Activated effector memory CD4-positive, alpha-beta T cell treated with anti-CD3 and anti-CD28 coated beads, Interleukin-2, amount 50 U/mL, for 16 hours (primary cell): Measurements from ENCODE around the gene CCL26.
"Not testable (repeated sequence)": the region's sequence is repeated elsewhere in the genome, so short reads cannot be mapped to it uniquely, and the experiment has no call there.

Source experiments
- DNase-seq: peaks from one replicate; pipeline ENCODE4 v3.0.0-alpha.2; 2020

Gene CCL26

GRCh38 chr7:75772081-75773077 is at the start of gene CCL26:
CCL26 (minus strand) TSS chr7:75772211; CDS start chr7:75772176, 35 bp downstream.
- no peak for DNase-seq

GRCh38 chr7:75820688-75821087 is 48.7 kb upstream of the CCL26 start:
- DNase-seq = no peak

- DNase-seq = no peak
Measured at GRCh38 chr7:75819711-75820110, 47.7 kb upstream of the CCL26 start.

- DNase-seq = no peak
Measured at GRCh38 chr7:75818472-75818871, 46.5 kb upstream of the CCL26 start.

- no peak for DNase-seq
Measured at GRCh38 chr7:75817116-75817515, 45.1 kb upstream of the CCL26 start.

- no peak for DNase-seq
Measured at GRCh38 chr7:75815418-75816064, 43.5 kb upstream of the CCL26 start.

DNA sequence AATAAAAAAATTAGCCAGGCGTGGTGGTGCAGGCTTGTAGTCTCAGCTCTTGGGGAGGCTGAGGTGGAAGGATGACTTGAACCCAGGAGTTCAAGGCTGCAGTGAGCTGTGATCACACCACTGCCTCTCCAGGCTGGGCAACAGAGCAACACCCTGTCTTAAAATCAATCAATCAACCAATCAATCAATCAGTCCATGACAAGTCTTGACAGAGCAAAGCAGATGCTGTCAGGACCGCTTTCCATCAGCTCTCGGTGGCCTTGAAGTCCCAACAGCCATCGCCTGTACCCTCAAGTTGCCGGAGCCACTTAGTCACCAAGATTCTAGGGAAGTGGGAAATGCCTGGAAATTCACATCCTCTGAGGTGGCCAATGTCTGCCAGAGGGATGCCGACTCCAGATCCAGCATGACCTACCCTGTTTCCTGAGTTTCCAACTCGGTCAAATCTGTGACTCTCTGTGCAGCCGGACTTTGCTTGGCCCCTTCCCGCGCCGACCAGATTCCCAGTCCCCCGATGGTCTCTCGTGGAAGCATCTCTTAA is 42.5 kb upstream of the CCL26 start:
- no peak for DNase-seq

GRCh38 chr7:75813781-75814236 is 41.8 kb upstream of the CCL26 start, which contains the start of gene CCL24:
CCL24 (minus strand) TSS chr7:75813806; CDS start chr7:75813715, 91 bp downstream.
- DNase-seq = no peak

DNA sequence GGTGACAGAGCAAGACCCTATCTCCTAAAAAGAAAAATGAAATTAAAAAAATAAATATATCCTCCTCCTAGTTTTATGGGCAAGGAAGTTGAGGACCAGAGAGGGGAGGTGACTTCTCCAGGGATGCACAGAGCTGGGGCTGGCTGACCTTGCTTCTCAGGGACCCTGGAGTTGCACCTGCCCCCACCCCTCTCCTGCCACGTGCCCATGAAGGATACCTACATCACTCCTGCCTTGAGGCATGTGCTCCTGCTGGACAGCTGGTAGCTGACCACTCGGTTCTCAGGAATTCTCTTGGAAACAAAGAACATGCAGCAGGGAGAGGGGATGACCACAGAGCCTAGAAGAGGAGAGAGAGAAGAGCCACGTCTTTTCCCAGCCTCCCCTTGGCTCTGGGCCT is 41.1 kb upstream of the CCL26 start:
- no peak for DNase-seq

DNA sequence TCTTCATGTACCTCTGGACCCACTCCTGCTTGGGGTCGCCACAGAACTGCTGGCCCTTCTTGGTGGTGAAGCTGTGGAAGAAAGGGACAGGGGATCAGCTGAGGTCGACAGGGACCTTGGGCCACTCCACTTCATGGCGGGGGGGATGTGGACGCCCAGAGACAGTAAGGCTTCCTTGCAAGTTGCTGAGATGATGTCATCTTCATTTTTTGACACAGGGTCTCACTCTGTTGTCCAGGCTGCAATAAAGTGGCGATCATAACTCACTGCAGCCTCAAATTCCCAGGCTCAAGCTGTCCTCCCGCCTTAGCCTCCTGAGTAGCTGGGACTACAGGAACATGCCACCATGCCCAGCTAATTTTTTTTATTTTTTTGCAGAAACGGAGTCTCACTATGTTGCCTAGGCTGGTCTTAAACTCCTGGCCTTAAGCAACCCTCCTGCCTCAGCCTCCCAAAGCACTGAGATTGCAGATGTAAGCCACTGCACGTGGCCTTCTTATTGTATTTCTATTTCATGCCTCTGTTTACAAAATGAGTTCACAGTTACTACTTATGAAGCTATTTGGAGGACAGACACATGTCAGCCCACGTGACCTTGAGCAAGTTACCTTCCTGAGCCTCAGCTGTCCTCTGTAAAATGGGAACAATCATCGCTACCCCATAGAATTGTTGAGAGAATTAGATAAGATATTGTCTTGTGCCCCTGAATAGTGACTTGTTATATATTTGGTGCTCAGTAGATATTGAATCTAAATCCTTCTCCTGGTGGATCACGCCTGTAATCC is 40.1 kb upstream of the CCL26 start:
- DNase-seq = no peak

GRCh38 chr7:75809396-75809795 is 37.4 kb upstream of the CCL26 start:
- no peak for DNase-seq

DNA sequence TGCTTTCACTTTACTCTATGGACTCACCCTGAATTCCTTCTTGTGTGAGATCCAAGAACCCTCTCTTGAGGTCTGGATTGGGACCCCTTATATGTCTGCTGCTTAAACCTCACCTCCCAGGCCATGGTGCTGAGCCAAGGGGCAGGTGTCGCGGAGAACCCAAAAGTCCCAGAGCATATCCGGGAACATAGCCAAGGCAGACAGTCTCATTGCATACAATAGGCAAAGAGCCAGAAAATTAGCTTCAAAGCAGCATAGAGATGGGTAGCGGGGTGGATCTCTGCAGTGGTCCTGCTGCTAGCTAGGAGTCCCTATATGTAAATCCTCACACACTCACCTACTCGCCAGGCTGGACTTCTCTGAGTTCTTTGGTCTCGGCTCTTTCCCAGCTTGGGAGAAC is 36.1 kb upstream of the CCL26 start:
- DNase-seq = no peak

- no peak for DNase-seq
Measured at GRCh38 chr7:75807452-75807851, 35.4 kb upstream of the CCL26 start.

- no peak for DNase-seq
Measured at GRCh38 chr7:75806560-75807307, 34.7 kb upstream of the CCL26 start.

- DNase-seq = no peak
Measured at GRCh38 chr7:75804705-75805104, 32.7 kb upstream of the CCL26 start.

DNA sequence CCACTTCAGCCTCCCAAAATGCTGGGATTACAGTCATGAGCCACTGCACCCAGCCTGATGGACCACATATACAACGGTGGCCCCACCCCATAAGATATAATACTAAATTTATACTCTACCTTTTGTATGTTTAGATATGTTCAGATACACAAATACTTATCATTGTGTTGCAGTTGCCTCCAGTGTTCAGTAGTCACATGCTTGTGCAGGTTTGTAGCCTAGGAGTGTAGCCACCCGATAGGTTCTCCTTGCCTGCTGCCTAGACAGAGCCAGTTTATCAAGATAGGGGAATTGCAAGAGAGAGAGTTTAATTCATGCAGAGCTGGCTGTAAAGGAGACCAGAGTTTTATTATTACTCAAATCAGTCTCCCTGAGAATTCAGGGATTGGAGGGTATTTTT is 32.0 kb upstream of the CCL26 start:
- no peak for DNase-seq

- no peak for DNase-seq
Measured at GRCh38 chr7:75802552-75802821, 30.5 kb upstream of the CCL26 start.

DNA sequence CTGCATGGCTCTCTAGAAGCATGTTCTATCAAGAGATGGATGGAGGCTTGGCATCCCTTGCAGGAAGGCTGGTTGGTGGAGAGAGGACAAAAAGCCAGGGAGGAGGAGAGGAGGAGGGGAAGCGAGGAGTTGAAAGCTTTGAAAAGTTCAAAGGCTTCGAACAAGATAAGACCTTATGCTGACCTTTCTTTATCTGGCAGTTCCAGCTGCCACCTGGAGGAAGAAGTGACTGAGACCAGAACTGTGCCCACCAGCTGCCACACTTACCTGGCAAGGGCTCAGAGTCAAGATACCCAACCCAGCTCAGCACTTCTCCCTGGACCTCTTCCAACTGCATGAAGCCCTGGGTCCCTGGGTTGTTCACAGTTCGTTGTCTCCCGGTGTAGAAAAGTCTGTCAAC is 26.8 kb upstream of the CCL26 start:
- DNase-seq = no peak

- DNase-seq = no peak
Measured at GRCh38 chr7:75796420-75796819, 24.4 kb upstream of the CCL26 start.

GRCh38 chr7:75795831-75796285 is 23.8 kb upstream of the CCL26 start:
- DNase-seq = no peak

GRCh38 chr7:75793676-75794075 is 21.7 kb upstream of the CCL26 start:
- DNase-seq = no peak

DNA sequence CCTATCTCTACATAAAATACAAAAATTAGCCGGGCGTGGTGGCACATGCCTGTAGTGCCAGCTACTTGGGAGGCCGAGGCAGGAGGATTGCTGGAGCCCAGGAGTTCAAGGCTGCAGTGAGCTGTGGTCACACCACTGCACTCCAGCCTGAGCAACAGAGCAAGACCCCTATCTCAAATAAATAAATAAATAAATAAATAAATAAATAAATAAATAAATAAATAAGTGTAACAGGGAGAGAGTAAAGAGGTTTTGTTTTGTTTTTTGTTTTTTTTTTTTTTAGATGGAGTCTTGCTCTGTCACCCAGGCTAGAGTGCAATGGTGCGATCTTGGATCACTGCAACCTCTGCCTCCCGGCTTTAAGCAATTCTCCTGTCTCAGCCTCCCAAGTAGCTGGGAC is 20.6 kb upstream of the CCL26 start:
- DNase-seq = not testable (repeated sequence)
